GM10266 (cell line): ENCODE measurements around the gene ST6GALNAC3.

Source experiments
- DNase-seq: peaks from one replicate; pipeline ENCODE4 v3.0.0; 2012; ENCODE audit errors: extremely low spot score
- TF ChIP-seq, protein P1 (sequence below): IDR thresholded peaks from 2 replicates; pipeline ENCODE4 v1.5.1; 2012; ENCODE audit warnings: mild to moderate bottlenecking, low read depth; ENCODE audit not compliant: control insufficient read depth, insufficient read depth; ENCODE audit errors: missing control alignments

ST6GALNAC3 gene

DNA sequence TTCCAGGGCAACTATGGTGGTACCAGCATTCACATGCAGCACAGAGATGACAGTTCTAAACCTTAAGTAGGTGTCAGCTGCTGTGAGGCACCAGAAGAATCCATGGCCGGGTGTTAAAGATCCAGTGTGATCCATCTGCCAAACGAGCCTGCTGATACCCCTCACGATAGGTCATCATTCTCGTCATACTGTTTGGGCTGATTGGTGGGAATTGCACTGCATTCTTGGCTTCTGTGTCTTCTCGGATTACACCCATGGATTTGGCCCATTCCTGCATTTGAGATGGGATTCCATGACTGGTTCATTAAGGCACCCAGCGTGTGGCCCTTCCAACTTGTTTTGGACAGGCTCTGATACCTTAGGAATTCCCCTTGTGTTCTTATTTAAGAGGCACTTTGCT, 55.2 kb downstream of the ST6GALNAC3 start:
- TF ChIP-seq, protein P1, sequence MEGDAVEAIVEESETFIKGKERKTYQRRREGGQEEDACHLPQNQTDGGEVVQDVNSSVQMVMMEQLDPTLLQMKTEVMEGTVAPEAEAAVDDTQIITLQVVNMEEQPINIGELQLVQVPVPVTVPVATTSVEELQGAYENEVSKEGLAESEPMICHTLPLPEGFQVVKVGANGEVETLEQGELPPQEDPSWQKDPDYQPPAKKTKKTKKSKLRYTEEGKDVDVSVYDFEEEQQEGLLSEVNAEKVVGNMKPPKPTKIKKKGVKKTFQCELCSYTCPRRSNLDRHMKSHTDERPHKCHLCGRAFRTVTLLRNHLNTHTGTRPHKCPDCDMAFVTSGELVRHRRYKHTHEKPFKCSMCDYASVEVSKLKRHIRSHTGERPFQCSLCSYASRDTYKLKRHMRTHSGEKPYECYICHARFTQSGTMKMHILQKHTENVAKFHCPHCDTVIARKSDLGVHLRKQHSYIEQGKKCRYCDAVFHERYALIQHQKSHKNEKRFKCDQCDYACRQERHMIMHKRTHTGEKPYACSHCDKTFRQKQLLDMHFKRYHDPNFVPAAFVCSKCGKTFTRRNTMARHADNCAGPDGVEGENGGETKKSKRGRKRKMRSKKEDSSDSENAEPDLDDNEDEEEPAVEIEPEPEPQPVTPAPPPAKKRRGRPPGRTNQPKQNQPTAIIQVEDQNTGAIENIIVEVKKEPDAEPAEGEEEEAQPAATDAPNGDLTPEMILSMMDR, result no peak
- no peak for DNase-seq

DNA sequence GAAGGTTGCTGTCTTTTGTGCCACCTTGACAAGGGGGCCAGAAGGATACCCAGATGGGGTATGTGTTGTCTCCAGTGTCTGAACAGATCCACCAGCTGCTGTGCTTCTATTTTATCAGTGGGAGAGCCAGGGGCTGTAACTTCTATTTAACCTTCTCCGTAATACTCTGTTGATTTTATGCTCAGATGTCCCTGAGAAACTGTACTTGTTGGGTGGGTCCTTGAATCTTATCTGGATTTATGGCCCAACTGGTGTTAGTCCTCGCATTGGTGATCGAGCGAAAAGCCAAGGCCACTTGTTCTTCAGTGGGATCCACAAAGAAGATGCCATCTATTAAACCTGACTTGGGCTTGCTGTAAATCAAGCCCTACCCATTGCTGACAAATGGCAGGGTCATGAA, 56.4 kb downstream of the ST6GALNAC3 start:
- DNase-seq, result no peak
- TF ChIP-seq, protein P1, result no peak

DNA sequence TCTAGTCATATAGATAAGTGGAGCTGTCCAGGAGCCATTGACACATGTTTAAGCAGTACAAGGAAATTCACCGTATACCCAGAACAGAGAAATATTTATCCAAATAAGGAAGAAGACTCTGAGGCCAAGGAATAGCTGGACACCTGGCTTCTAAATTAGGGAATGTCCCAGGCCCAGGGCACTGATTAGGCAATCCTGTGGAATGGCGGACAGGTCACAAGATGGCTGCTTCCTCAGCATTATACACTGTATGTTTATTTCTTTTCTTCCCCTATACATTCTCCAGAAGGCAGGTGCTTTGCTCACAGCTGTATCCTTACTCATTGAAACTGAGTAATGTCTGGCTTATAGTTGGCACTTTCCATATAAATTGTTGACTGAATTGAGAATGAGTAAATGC, 59.4 kb downstream of the ST6GALNAC3 start:
- TF ChIP-seq, protein P1, result no peak

DNA sequence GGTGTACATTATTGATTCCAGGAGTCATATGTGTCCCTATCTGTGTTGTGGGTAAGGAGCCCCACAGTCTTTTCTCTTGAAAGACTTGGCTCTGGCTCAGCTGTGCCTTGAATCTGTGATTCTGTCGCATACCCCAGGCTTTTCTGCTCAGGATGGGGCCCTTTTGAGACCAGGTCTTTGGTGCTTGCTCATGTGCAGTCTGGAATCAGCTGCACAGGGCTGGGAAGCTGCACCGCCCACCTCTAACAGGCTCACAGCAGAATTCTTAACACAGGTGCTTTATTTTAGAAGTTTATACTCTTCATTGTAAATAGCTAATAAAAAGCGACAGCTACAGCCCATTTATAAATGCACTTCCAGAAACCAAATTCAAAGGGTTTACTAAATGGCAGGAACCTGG, 61.3 kb downstream of the ST6GALNAC3 start:
- TF ChIP-seq, protein P1, result no peak
- no peak for DNase-seq

More for the DNA sequence above, 59.4 kb downstream of the ST6GALNAC3 start:
- no peak for DNase-seq

DNA sequence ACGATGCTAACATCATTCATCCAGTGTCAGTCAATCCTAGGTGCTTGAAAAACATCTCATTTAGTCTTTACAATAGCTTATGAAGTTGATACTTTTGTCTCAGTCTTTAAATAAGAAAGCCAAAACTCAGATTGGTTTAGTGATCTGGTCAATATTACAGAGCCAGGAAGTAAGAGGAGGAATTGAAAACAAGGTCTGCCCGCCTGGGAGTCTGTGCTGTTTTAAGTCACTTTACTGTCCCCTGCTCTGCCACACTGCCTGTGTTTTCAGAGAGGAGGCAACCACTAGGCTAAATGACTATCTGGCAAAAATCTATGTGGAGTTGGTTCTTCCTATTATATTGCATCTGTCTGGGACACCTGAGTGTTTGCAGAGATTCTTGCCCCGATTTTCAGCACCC, 62.3 kb downstream of the ST6GALNAC3 start:
- TF ChIP-seq, protein P1, result no peak
- no peak for DNase-seq

DNA sequence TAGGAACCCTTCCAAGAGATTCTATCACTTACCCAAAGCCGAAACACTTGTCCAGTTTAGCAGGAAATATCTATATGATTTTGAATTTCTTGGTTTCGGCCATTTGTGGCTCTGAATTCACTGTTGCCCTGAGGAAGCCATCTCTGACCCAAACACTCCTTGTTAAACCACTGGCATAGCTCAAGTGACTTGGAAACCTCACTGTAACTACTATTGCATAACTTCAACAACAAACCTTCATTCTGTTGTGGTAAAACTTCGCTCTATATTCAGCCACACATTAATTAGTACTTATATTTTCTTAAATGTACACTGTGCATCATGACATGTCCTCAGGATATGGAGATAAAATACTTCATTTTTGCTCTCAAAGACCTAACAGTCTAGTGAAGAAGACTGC, 63.2 kb downstream of the ST6GALNAC3 start:
- TF ChIP-seq, protein P1, result no peak
- DNase-seq, result no peak

DNA sequence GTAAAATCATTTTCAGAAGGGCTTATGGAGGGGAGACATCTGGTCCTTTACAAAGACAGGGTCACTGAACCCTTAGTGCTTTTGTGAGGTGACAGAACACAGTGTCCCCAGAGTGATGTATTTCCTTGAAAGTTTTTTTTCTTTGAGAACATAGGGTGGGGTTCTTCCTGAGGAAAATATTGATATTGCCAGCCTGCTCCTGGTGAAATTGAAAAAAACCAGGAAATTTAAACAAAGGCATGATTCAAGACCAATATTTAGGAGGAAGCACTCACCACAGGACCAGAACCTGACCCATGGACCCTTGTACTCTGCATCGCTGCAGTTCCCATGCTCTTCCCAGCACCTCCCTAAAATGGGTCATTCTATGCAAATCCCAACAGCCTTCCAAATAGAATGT, 63.7 kb downstream of the ST6GALNAC3 start:
- TF ChIP-seq, protein P1, result no peak
- DNase-seq, result no peak

DNA sequence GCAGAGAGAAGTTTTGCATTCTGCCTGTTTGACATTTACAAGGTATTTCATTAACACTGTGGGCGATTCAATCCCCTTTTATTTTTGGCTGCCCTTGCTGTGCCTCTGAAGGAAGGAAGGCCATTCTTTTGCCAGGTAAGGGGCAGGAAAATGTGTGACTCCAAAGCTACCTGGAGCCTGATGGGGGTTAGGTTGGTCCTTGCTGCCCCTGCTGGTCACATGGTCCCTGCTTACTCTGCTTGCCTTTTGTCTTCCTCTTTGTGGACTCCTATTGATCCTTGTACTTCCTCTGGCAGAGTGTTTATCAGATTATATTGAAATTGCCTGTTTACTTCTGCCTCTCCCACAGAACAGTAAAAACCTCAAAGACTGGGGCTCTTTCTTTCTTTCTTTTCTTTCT, 65.7 kb downstream of the ST6GALNAC3 start:
- TF ChIP-seq, protein P1, result no peak
- no peak for DNase-seq
